ENCODE data around the gene LYPD6B. TPM values are rescaled to one million over a fixed set of nuclear protein-coding genes. Genes with fewer than 3 reads are reported as not detected.

LYPD6B gene, protein sequence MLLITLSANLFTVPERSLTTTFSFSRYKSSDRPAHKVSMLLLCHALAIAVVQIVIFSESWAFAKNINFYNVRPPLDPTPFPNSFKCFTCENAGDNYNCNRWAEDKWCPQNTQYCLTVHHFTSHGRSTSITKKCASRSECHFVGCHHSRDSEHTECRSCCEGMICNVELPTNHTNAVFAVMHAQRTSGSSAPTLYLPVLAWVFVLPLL
- 10 to 100 TPM; 23.6 to 33.1 (median 31.7) TPM for polyA plus RNA-seq (ENCODE audit: insufficient read length in 4 of 4)

- no peak for DNase-seq (ENCODE audit: low read depth in 4 of 4, low spot score in 2 of 4)
Measured at GRCh38 chr2:149038442-149039212, at the start of gene LYPD6B. Gene LYPD6B (plus strand): TSS chr2:149038699. CDS start chr2:149130949, 92,250 bp downstream.

DNA sequence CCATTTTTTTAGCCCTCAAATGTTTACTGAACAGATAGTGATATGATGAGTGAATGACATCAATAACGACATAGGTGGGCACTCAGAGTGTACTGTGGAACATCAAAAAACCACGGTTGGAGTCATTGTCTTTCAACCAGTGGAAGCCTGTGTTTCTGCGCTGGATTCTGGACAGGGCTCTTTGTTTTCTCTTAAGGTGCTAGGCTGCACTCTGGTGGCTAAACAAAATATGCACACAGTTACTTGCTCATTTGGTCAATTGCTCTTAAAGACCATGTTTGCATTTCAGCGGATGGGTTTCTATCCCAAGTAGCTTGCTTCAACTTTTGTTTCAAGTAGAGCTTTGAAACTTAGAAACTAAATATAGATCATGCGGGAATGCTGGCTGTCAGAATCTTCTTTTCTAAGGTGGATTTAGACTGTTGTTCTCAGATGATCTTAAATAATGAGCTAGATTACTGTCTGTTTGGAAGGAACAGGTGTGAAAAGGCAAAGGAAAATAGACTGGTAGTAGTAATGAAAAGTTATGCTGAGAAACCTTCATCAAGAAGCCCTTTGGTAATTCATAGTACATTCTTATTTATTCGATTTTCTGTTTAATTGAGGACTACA, 48.5 kb upstream of the LYPD6B start:
- DNase-seq (ENCODE audit: low read depth in 4 of 4, low spot score in 2 of 4) = peak; percentile 42 to 80 (median 54)

DNA sequence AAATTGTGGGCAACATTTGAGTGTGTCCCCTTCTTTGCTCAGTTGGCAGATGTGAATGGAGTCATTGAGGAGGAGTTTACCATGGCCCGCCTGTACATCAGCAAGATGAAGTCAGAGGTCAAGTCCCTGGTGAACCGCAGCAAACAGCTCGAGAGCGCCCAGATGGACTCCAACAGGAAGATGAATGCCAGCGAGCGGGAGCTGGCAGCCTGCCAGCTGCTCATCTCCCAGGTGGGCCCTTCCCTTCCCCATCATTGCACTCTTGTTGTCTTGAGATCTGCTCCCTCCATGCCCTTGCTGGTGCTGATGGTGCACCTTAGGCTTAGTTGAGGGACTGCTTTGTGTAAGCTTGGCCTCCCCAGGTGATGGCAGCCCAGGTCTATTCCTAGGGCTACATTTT, 47.5 kb upstream of the LYPD6B start:
- DNase-seq (ENCODE audit: low read depth in 4 of 4, low spot score in 2 of 4) = no peak

- DNase-seq (ENCODE audit: low read depth in 4 of 4, low spot score in 2 of 4) = no peak
Measured at GRCh38 chr2:148992448-148992847, 46.1 kb upstream of the LYPD6B start.

DNA sequence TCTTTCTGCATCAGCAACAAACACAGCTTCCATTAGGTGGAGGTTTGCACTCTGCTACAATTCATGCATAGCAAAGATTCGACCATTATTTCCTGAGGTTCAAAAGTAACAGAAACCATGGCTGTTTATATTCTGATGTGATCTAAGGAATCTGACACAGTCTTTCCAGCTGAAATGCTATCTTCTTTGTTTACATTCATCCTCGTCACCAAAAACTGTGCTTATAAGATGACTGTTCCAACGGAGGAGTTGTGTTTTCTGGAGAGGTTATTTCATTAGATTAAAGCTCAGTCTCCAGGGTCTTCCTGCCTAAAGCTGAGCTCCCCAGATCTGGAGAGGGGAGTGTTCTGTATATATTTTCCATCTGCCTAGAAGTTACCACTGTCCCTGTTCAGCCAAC, 45.1 kb upstream of the LYPD6B start:
- DNase-seq (ENCODE audit: low read depth in 4 of 4, low spot score in 2 of 4) = no peak

- no peak for DNase-seq (ENCODE audit: low read depth in 4 of 4, low spot score in 2 of 4)
Measured at GRCh38 chr2:148994341-148994740, 44.2 kb upstream of the LYPD6B start.

GRCh38 chr2:148996805-148997204, 41.7 kb upstream of the LYPD6B start:
- no peak for DNase-seq (ENCODE audit: low read depth in 4 of 4, low spot score in 2 of 4)

DNA sequence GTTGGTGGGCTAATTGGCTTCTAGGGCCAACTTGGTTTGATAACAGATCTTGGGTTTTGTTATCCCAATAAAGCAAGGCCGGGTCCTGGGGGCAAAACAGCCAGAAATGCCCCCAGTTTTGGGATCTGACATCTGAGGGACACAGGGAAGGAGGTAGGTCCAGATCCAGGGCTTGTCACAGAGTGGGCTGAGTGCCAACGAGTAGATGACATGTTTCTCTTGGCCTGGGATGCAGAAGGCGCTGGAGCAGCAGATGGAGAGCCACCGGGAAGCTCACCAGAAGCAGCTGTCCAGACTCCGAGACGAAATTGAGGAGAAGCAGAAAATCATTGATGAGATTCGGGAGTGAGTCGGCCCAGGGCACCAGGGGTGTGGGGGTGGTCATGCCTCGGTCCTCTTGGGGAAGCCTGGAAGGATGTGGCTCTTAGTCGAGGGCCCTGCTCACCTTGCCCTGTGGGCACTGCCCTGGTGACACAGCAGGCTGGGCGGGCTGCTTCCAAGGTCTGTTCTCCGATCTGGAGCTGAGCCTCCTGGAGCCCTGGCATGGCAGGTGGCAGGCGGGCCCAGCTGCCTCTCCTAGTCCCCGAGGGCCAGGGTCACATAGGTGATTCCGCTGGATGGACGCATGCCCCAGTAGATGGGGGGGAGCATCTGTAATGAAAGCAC, 40.2 kb upstream of the LYPD6B start:
- DNase-seq (ENCODE audit: low read depth in 4 of 4, low spot score in 2 of 4) = no peak

- DNase-seq (ENCODE audit: low read depth in 4 of 4, low spot score in 2 of 4) = no peak
Measured at GRCh38 chr2:148998831-148999200, 39.7 kb upstream of the LYPD6B start.

- no peak for DNase-seq (ENCODE audit: low read depth in 4 of 4, low spot score in 2 of 4)
Measured at GRCh38 chr2:148999451-148999921, 39.0 kb upstream of the LYPD6B start.

- DNase-seq (ENCODE audit: low read depth in 4 of 4, low spot score in 2 of 4) = no peak
Measured at GRCh38 chr2:149000158-149000938, 38.2 kb upstream of the LYPD6B start.

- no peak for DNase-seq (ENCODE audit: low read depth in 4 of 4, low spot score in 2 of 4)
Measured at GRCh38 chr2:149001496-149001895, 37.0 kb upstream of the LYPD6B start.

GRCh38 chr2:149002378-149002890, 36.1 kb upstream of the LYPD6B start:
- DNase-seq (ENCODE audit: low read depth in 4 of 4, low spot score in 2 of 4) = no peak

- DNase-seq (ENCODE audit: low read depth in 4 of 4, low spot score in 2 of 4) = no peak
Measured at GRCh38 chr2:149002891-149003740, 35.4 kb upstream of the LYPD6B start.

DNA sequence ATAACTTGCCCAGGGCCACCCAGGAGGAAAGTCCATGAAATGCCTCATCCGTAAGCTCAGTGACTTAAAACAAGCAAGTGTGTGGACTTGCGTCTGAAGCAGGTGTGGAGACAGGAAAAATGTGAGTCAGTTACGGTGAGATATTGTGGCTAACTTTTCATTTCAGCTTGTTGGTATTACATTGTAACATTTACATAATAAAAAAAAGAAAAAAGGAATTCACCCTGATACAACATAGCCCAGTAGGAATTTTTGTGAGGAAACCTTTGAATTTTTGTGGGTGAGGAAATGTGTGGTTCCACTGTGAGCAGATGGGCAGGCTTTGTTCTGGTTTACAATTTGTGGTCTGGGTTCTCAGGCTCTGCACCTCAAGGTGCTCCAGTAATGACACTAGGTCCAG, 33.7 kb upstream of the LYPD6B start:
- no peak for DNase-seq (ENCODE audit: low read depth in 4 of 4, low spot score in 2 of 4)

DNA sequence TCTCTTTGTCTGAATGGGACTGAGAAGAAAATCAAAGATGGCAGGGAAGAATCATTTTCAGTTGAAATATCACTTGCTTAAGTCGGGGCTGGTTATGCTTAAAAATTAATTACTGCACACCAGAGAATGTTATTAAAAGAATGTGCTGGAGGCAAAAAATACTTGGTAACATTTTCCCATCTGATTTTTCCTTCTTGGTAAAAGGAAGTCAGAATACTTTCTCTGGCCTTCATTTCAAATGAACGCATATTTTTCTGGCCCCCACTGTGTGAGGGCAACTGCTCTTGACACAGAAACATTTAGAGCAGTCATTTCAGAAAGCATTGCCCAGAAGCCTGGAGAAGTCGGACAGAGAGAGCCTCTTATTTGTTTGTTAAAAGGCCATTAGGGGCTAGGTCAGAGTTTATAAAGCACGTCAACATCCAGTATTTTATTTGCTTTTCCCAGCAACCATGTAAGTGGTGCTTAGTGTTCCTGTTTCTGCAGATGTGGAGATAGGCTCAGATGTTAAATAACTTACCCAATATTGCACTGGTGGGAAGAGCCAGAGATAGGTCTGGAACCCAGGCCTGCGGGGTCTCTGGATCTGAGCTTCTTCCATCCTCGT, 32.9 kb upstream of the LYPD6B start:
- no peak for DNase-seq (ENCODE audit: low read depth in 4 of 4, low spot score in 2 of 4)

GRCh38 chr2:149006883-149007543, 31.5 kb upstream of the LYPD6B start:
- no peak for DNase-seq (ENCODE audit: low read depth in 4 of 4, low spot score in 2 of 4)

- no peak for DNase-seq (ENCODE audit: low read depth in 4 of 4, low spot score in 2 of 4)
Measured at GRCh38 chr2:149008381-149008780, 30.1 kb upstream of the LYPD6B start.
